Measurements from ENCODE around the gene UNC5C.

UNC5C gene

GRCh38 chr4:95263391-95263790, 285.4 kb downstream of the UNC5C start:
- DNase-seq: no peak

DNA sequence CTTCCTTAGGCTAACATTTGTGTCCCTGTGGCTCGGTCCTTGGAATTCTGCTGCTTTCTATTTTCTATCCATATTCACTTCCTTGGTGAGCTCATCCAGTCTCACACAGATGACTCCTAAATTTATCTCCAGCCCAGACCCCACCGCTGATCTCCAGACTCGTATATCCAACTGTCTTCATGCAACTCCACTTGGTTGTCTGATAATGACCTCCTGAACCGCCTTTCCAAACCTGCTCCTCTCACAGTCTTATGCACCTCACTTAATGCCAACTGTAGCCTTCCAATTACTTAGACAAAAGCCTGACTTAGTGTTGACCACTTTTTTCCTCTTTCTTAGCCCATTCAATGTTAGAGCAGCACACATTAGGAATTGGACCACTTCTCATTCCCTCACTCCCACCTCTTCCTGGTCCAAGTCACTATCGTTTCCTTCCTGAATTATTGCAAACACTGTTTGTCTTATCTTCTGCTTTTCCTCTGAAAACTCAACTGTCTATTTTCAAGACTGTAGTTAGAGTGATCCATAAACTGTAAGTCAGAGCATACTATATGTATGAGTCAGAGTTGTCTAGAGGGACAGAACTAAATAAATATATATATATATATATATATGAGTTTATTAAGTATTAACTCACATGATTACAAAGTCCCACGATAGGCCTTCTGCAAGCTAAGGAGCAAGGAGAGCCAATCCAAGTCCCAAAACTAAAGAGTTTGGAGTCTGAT, 292.5 kb downstream of the UNC5C start:
- no peak for DNase-seq

DNA sequence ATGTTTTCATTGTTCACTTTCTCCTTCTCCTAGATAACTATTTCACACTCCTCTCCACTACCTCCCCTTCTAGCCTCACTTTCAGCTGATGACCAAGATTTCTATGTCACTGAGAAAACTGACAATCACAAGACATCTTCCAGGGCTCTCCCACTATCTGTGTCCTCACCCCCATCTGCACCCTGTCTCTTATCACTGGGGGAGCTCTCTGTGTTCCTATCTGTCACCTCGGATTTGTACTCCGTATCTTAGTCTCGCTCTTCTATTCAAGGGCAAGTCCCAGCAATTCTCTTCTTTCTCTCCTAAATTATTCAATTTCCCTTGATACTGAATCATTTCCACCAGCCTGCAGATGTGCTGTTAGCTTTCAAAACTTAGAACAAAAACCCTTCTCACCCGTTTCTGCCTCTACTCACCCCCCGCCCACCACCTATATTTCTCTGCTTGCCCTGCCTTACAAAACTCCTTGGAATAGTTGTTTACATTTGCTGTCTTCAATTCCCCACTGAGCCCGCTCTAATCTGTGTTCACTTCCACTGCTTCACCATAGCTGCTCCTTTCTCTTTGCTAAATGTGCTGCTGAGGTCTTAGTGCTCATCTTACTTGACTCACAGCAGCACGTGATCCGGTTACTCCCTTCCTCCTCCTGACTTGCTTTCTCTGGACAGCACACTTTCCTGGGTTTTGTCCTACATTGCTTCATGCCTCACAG, 293.2 kb downstream of the UNC5C start:
- no peak for DNase-seq

DNA sequence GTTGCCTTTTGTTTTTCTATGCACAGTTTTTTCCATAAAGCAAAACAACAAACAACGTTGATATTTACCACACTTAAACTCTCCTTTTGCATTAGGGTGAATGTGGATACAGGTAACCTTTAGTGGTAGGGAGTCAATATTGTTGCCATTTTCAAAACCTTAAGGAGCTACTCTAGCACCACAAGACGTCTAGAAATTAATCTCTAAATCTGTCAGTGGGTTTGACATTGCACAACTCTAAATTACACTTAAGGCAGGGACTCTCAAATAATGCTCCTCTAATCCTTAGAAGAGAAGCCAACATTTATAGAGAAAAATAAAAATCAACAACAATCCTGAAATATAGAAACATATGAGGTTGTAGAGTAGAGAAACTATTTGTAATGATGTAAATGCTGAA, 297.2 kb downstream of the UNC5C start:
- no peak for DNase-seq

DNA sequence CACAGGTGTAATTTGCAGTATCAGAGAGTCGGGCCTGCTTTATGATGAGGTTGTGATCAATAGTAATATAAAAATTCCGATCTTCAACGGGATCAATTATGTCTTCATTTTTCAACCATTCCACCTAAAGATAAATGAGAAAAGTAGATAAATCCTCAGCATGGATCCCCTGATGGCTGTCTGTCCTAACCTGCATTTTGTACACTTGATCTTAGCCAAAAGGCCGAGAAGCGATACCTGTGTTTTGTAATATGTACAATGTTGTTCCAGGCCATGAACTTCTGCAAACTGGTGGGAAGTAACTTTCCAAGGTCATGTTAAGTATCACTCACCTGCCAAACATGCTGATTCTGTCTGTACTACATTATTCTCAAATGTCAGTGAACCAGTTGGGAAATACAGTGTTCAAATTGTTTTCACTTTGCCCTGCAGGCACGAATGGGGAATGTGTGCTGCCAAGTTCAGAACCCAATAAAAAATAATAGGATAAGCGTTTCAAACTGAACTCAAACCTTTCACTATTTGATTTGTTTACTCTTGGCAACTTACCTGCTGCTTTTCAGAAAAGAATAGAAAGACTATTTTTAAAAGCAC, 298.1 kb downstream of the UNC5C start:
- no peak for DNase-seq

GRCh38 chr4:95249426-95250021, 299.2 kb downstream of the UNC5C start:
- DNase-seq: no peak

DNA sequence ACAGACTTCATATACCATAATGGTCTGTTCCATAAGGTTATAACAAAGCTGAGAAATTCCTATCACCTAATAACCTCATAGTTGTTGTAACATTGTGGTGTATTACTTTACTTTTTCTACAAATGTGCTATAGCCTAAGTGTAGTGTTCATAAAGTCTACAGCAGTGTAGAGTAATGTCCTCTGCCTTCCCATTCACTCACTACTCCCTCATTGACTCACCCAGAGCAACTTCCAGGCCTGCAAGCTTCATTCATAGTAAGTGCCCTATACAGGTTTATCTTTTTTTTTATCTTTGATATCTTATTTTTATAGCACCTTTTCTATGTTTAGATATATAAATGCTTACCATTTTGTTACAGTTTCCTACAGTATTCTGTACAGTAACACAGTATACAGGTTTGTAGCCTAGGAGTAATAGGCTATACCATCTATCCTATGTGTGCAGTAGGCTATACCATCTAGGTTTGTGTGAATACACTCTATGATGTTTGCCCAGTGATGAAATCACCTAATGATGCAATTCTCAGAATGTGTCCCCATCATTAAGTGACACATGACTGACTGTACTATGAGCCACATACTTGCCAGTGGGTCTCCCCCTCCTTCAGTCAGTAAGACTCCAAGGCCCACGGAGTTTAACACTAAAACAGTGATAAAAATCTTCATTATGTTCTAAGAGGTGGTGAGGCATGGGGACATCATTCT, 299.9 kb downstream of the UNC5C start:
- no peak for DNase-seq

DNA sequence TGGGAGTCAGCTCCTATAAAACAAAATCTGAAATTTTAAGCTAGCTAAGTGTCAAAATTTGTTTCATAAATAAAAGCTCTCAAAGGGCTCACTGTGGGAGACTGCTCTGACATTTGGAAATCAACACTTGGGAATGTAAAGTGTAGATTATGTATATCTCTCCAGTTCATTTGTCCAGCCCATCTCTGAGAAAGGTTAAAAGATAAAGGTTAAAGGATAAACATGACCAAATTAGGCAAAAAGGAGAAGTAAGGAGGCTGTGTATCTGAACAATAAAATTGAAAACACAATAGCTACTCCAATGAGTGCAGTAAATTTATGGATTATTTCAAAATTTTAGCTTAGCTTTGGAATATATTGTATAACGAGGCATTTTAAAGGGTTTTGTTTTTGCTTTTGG, 304.9 kb downstream of the UNC5C start:
- DNase-seq: no peak

GRCh38 chr4:95238554-95238953, 310.2 kb downstream of the UNC5C start:
- DNase-seq: no peak

- peak; percentile 52 to 92 for DNase-seq
These were observed 316.2 kb downstream of the UNC5C start for GRCh38 chr4:95232358-95233156.

DNA sequence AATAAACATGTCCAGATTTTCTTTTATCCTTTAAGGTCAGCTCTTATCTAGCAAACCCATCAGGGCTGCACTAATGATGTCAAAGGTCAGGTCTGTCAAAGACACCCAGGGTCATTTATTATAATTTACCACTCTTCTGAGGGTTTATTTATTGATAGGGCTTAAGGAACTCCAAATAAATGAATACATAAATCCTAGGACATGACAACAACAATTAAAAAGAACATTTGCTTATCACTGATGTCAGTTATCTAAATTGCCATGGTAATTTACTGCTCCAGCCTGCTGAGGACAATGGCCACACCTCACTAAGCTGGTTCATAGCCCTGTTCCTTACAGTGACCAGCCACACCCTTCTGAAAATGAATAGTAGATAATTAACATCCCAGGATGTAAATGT, 317.1 kb downstream of the UNC5C start:
- DNase-seq: no peak

GRCh38 chr4:95225849-95226248, 322.9 kb downstream of the UNC5C start:
- DNase-seq: no peak

DNA sequence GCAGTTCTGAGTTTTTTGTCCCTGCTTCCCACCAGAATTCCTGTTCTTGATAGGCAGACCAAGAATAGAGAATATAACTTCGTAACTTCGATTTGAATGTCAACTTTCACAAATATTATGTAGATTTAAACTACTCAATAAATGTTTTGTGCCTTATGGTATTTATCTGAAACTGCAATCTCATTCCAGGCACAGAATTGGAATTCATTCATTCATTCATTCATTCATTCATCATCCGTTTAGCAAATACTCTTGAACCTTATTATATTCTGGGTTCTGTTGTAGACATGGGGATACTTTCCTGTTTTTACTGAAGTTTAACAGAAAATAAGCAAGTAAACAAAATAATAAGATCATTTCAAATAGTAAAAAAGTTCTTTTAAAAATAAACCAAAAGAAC, 324.4 kb downstream of the UNC5C start:
- no peak for DNase-seq

- DNase-seq: no peak
These were observed 328.3 kb downstream of the UNC5C start for GRCh38 chr4:95220205-95221175.

DNA sequence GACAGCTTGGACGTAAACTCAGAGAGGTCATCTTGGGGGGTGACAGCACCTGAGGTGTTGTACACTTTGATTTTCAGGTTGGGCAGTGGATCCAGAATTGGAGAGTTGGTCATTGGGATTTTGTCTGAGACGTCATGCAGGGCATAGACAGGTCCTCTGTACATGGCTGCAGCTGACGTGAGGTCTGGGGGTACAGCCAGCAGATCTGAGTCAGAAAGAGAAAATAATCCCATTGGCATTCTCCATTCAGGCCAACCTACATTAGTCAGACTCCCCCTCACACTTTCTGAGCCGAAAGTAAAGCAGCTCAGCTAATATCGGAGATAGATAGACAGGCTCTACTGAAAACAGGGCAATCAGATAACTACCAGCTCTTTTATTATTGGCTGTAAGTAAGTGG, 329.7 kb downstream of the UNC5C start:
- no peak for DNase-seq

DNA sequence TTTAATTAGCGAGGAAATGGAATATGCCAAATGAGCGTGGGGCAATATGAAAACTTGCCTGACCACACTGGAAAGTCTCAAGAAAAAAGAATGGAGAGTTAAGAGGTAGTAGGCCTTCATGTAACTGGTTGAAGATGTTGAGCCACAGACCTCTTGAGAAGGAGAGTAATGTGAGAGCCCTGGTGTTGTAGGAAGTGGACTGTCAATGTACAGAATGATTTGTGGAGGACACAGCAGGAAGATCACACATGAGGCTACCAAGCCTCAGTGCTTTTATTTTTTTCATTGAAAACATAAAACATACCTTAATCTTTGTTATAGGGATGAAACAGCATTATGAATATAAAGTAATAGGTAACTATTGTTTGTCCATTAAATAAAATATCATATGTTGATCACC, 331.6 kb downstream of the UNC5C start:
- DNase-seq: no peak

- no peak for DNase-seq
These were observed 332.1 kb downstream of the UNC5C start for GRCh38 chr4:95216636-95217035.

DNA sequence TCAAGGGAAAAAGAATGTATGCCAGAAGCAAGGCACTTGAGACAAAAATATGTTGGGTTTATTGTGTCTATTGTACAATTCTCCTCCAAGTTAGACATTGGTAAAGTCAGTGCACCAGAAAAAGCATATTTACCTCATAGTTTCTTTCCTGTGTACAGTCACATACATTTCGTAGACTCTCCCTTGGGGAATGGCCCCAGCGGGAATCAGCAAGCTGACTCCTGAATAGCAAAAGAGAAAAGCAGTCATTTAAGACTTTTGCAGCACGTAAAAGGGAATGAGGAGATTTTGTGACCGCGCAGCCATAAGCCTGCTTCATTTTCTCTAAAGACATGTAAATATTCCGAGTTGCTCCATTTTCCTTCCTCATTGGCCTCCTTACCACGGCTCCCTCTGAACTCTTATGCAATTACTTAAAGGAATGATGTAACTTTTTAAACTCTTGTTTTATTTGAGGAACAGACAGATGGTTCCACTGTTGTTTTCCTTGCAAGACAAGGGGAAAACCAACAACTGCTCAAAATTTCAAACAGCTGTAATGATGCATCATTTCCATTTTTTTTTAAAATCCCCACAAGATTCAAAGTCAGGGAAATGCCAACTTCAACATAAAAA, 332.7 kb downstream of the UNC5C start:
- no peak for DNase-seq

- no peak for DNase-seq
These were observed 333.7 kb downstream of the UNC5C start for GRCh38 chr4:95215043-95215442.

- DNase-seq: no peak
These were observed 334.4 kb downstream of the UNC5C start for GRCh38 chr4:95214408-95214807.

- DNase-seq: peak in 1 of 2 donors; percentile 29
These were observed 335.4 kb downstream of the UNC5C start for GRCh38 chr4:95213366-95213765.

Measured in hippocampal formation (tissue), 2 donors.